Brain pericyte (primary cell): ENCODE measurements around the gene OR7G3.

ENCODE experiments used
- DNase-seq: peaks from one replicate; pipeline ENCODE4 v3.0.0-alpha.2; 2012; ENCODE audit warnings: low read depth, low spot score

Gene OR7G3

GRCh38 chr19:9107375-9107774 lies 19.4 kb downstream of the OR7G3 start, which contains the start of gene OR7G2:
OR7G2 (minus strand) TSS chr19:9107475; CDS start chr19:9103243, 4,232 bp downstream.
- no peak for DNase-seq

GRCh38 chr19:9086761-9087160 lies 40.0 kb downstream of the OR7G3 start, which contains the start of gene OR1M1:
OR1M1 (plus strand) TSS chr19:9087061; CDS start chr19:9093245, 6,184 bp downstream.
- DNase-seq = no peak

GRCh38 chr19:9078651-9079050 lies 48.1 kb downstream of the OR7G3 start:
- no peak for DNase-seq

- no peak for DNase-seq
Observed at GRCh38 chr19:9076901-9077300, 49.8 kb downstream of the OR7G3 start.
